Erythroblast (primary cell): ENCODE data around the gene NFRKB.

Source experiments
- GATA1 ChIP-seq: IDR thresholded peaks from 2 replicates; pipeline ENCODE4 v1.6.1; 2011; ENCODE audit warnings: low read depth, mild to moderate bottlenecking, control low read depth, low read length, moderate library complexity
- POLR2A ChIP-seq: IDR thresholded peaks from 2 replicates; pipeline ENCODE4 v1.6.1; 2011; ENCODE audit warnings: mild to moderate bottlenecking, low read length

- TF ChIP-seq POLR2A, result no peak
- TF ChIP-seq GATA1, result no peak
Observed at GRCh38 chr11:129885381-129885780, 10.0 kb downstream of the NFRKB start.
